Measurements from ENCODE around the gene IL18R1.

IL18R1 gene

DNA sequence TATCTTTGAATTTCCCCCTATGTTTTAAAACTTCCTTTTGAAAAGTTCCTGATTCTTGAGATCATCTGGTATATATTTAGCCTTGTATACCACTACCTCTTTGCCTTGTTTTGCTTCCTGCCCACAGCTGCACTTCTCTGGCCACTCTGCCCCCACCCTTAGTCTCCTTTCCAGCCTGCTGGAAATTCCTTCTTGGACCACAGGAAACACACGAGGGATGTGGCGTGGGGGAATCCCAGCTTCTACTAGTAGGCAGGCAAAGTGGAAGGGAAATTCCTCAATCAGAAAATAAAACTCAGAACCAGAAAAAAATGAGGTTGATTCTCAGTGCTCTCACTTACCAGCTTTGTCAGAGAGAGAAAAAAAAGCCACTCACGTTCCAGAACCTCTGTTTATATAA, 80.7 kb downstream of the IL18R1 start:
- DNase-seq: peak; percentile 47

DNA sequence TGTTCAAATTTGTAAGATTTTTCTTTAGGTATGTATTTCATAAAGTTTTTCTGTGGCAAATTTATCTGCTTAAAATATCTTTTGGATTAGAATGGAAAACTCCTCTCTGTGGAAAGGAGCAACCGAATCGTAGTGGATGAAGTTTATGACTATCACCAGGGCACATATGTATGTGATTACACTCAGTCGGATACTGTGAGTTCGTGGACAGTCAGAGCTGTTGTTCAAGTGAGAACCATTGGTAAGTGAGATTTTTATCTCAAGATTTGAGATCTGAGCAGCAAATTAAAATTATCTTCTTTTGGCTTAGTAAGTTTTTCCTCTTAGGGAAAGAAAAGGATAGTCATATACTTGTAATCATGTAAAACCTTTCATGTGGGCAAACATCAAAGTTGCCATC, 81.5 kb downstream of the IL18R1 start:
- peak; percentile 10 for DNase-seq

GRCh38 chr2:102438111-102438510, 82.5 kb downstream of the IL18R1 start:
- no peak for DNase-seq

- no peak for DNase-seq
Observed at GRCh38 chr2:102438578-102438977, 83.0 kb downstream of the IL18R1 start.

GRCh38 chr2:102439065-102439695, 83.6 kb downstream of the IL18R1 start:
- DNase-seq: peak; percentile 69

DNA sequence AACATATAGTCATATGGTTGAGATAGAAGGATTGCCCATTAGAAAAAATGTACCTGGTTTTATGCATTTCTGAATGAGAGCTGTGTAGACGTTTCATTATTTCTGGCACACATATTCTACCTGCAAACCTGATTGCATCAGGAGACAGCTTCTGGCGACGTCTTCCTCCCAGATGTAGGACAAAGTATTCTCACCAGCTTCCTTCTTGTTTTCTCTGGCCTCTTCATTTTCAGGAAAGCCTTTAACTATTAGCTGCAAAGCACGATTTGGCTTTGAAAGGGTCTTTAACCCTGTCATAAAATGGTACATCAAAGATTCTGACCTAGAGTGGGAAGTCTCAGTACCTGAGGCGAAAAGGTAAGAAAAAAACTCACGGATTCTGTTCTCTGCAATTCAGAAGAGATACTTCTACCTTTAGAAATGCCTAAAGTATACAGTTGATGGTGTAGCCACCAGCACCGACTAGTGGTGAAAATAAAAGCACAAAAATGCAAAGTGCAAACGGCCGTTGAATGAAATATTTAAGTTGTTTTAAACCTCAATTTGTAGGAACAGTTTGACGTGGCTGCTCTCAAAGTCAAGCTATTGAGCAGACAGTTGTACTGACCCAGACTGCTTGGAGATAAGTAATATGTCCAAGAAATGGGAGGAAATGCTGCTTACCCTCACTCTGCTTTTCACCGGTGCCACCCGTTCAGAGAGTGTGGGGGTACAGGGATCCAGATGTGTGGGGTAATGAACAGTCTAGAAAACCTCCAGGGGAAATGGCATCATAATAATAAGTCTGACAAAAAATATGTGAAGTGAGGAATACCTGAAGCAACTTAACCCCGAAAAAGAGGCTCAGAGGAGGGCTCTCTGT, 87.6 kb downstream of the IL18R1 start:
- DNase-seq: peak; percentile 29

DNA sequence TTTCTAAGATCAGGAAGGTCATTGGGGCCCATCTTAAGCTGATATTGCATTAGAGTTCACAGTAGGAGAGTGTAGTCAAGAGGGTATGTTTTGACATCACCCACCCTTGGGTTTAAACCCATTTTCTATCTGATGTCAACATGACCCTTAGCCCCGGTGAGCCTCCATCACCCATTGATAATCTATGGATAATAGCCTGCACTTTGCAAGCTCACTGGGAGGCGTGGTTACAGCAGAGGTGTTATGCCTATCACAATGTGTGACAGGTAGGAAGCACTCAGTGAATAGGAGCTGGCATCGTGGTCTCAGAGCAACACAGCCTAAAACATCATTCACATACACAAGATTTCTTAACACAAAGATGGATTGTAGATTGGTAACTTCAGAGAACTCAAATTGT, 88.6 kb downstream of the IL18R1 start:
- no peak for DNase-seq

GRCh38 chr2:102446936-102447335, 91.3 kb downstream of the IL18R1 start:
- DNase-seq: no peak

All from fibroblast of skin of right quadriceps (primary cell).